ENCODE measurements around the gene LRMDA. TPM values are rescaled to one million over a fixed set of nuclear protein-coding genes. Genes with fewer than 3 reads are reported as not detected.

Gene LRMDA
- polyA plus RNA-seq, 1 donor (not counting 4 experiments of a cell fraction or from before 2014, with no cell fraction given): not detected

- no peaks in the 10 kb centered on the region for H3K36me3 ChIP-seq (ENCODE audit: control insufficient read depth in 2 of 2, extremely low read depth in 1 of 2, insufficient read depth in 2 of 2, low read length in 2 of 2)
- DNase-seq (ENCODE audit: low read depth, low spot score) (no peak), FAIRE-seq (no peak)
- H3K9me1 ChIP-seq (ENCODE audit: control insufficient read depth, extremely low read depth, insufficient read depth, low read length): no peaks in the 10 kb centered on the region
- no peak overlapping the region for H3K9ac ChIP-seq (ENCODE audit: control insufficient read depth, extremely low read depth, insufficient read depth, low read length)
- no peak for TF ChIP-seq EZH2 (IDR thresholded peaks at IDR 0.05; ENCODE audit: low read length)
- TF ChIP-seq, protein P1, sequence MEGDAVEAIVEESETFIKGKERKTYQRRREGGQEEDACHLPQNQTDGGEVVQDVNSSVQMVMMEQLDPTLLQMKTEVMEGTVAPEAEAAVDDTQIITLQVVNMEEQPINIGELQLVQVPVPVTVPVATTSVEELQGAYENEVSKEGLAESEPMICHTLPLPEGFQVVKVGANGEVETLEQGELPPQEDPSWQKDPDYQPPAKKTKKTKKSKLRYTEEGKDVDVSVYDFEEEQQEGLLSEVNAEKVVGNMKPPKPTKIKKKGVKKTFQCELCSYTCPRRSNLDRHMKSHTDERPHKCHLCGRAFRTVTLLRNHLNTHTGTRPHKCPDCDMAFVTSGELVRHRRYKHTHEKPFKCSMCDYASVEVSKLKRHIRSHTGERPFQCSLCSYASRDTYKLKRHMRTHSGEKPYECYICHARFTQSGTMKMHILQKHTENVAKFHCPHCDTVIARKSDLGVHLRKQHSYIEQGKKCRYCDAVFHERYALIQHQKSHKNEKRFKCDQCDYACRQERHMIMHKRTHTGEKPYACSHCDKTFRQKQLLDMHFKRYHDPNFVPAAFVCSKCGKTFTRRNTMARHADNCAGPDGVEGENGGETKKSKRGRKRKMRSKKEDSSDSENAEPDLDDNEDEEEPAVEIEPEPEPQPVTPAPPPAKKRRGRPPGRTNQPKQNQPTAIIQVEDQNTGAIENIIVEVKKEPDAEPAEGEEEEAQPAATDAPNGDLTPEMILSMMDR (optimal IDR thresholded peaks at IDR 0.05 in 1 of 3, IDR thresholded peaks at IDR 0.05 in 1 of 3, conservative IDR thresholded peaks at IDR 0.05 in 1 of 3; ENCODE audit: extremely low read depth in 1 of 3, insufficient read depth in 2 of 3, low read length in 3 of 3): no peak
- H3K4me3 ChIP-seq (ENCODE audit: control insufficient read depth in 2 of 3, extremely low read depth in 1 of 3, insufficient read depth in 2 of 3, low read depth in 1 of 3, low read length in 3 of 3): no peak overlapping the region
- H3K4me2 ChIP-seq (ENCODE audit: control insufficient read depth, extremely low read depth, insufficient read depth, low read depth, low read length): no peak overlapping the region
- no peaks in the 10 kb centered on the region for H3K27me3 ChIP-seq (ENCODE audit: control insufficient read depth, extremely low read depth, insufficient read depth, low read length)
- no peaks in the 10 kb centered on the region for H3K4me1 ChIP-seq (ENCODE audit: control insufficient read depth, extremely low read depth, insufficient read depth, low read length)
- no peaks in the 10 kb centered on the region for H3K79me2 ChIP-seq (ENCODE audit: control insufficient read depth, insufficient read depth, low read length)
- no peaks in the 10 kb centered on the region for H4K20me1 ChIP-seq (ENCODE audit: control insufficient read depth, extremely low read depth, insufficient read depth, low read length)
- H3K9me3 ChIP-seq (ENCODE audit: control insufficient read depth, low read depth, low read length): no peaks in the 10 kb centered on the region
- no peak overlapping the region for H2AFZ ChIP-seq (ENCODE audit: control insufficient read depth, low read length)
- H3K27ac ChIP-seq (ENCODE audit: control insufficient read depth, insufficient read depth, low read length): no peak overlapping the region
- dilution Hi-C loops (cut with MboI; ENCODE audit: extremely low pct_ligation_motif_present, low sequenced_read_pairs): no loop called here
These were observed 865.9 kb downstream of the LRMDA start for GRCh38 chr10:76297358-76297757.

- Histone ChIP-seq H3K27me3 (ENCODE audit: control insufficient read depth, extremely low read depth, insufficient read depth, low read length) (no peaks in the 10 kb centered on the region), H3K4me3 (ENCODE audit: control insufficient read depth in 2 of 3, extremely low read depth in 1 of 3, insufficient read depth in 2 of 3, low read depth in 1 of 3, low read length in 3 of 3) (no peak overlapping the region), H3K4me2 (ENCODE audit: control insufficient read depth, extremely low read depth, insufficient read depth, low read depth, low read length) (no peak overlapping the region), H3K9ac (ENCODE audit: control insufficient read depth, extremely low read depth, insufficient read depth, low read length) (no peak overlapping the region), H3K79me2 (ENCODE audit: control insufficient read depth, insufficient read depth, low read length) (no peaks in the 10 kb centered on the region), H3K27ac (ENCODE audit: control insufficient read depth, insufficient read depth, low read length) (no peak overlapping the region), H4K20me1 (ENCODE audit: control insufficient read depth, extremely low read depth, insufficient read depth, low read length) (no peaks in the 10 kb centered on the region), H2AFZ (ENCODE audit: control insufficient read depth, low read length) (no peak overlapping the region), H3K9me1 (ENCODE audit: control insufficient read depth, extremely low read depth, insufficient read depth, low read length) (no peaks in the 10 kb centered on the region), H3K4me1 (ENCODE audit: control insufficient read depth, extremely low read depth, insufficient read depth, low read length) (no peaks in the 10 kb centered on the region), H3K9me3 (ENCODE audit: control insufficient read depth, low read depth, low read length) (no peaks in the 10 kb centered on the region), H3K36me3 (ENCODE audit: control insufficient read depth in 2 of 2, extremely low read depth in 1 of 2, insufficient read depth in 2 of 2, low read length in 2 of 2) (no peaks in the 10 kb centered on the region)
- dilution Hi-C loops (cut with MboI; ENCODE audit: extremely low pct_ligation_motif_present, low sequenced_read_pairs): no loop called here
- no peak for FAIRE-seq
- TF ChIP-seq EZH2 (IDR thresholded peaks at IDR 0.05; ENCODE audit: low read length): no peak
- TF ChIP-seq, protein P1 (optimal IDR thresholded peaks at IDR 0.05 in 1 of 3, IDR thresholded peaks at IDR 0.05 in 1 of 3, conservative IDR thresholded peaks at IDR 0.05 in 1 of 3; ENCODE audit: extremely low read depth in 1 of 3, insufficient read depth in 2 of 3, low read length in 3 of 3): no peak
- no peak for DNase-seq (ENCODE audit: low read depth, low spot score)
These were observed 866.4 kb downstream of the LRMDA start for GRCh38 chr10:76297780-76298281.

Data from keratinocyte (primary cell).